HG02938 (cell line): ENCODE measurements around the gene CSKMT.
"Not testable (repeated sequence)": the region's sequence is repeated elsewhere in the genome, so short reads cannot be mapped to it uniquely, and the experiment has no call there.

Experiments
- ATAC-seq: cut with Tn5 transposase; IDR thresholded peaks from one replicate; pipeline ENCODE4 v1.9.1; 2021; ENCODE audit warnings: mild to moderate bottlenecking, moderate library complexity; ENCODE audit not compliant: unreplicated experiment

The CSKMT gene

GRCh38 chr11:62654297-62654696 lies 10.8 kb upstream of the CSKMT start:
- no peak for ATAC-seq

- no peak for ATAC-seq
These were observed 8.2 kb upstream of the CSKMT start for GRCh38 chr11:62656796-62657429.

GRCh38 chr11:62664405-62665074 lies 572 bp upstream of the CSKMT start:
- ATAC-seq = peak; percentile 33

- peak; percentile 16 for ATAC-seq
These were observed 617 bp downstream of the CSKMT start for GRCh38 chr11:62665599-62666258.

- no peak for ATAC-seq
These were observed 1.3 kb downstream of the CSKMT start for GRCh38 chr11:62666259-62666926.

GRCh38 chr11:62667460-62667859 lies 2.3 kb downstream of the CSKMT start:
- no peak for ATAC-seq

GRCh38 chr11:62669420-62670161 lies 4.5 kb downstream of the CSKMT start:
- no peak for ATAC-seq

GRCh38 chr11:62671236-62671607 lies 6.1 kb downstream of the CSKMT start:
- ATAC-seq = no peak

- ATAC-seq = peak; percentile 60
These were observed 6.7 kb downstream of the CSKMT start, which contains the start of the genes LBHD1 and UQCC3 for GRCh38 chr11:62671608-62672389. TSS of gene LBHD1 (minus strand) at chr11:62672267. CDS start at chr11:62670031, 2,236 bp downstream. TSS of gene UQCC3 (plus strand) at chr11:62671673. CDS start at chr11:62671746, 73 bp downstream.

GRCh38 chr11:62673196-62673525 lies 8.0 kb downstream of the CSKMT start:
- ATAC-seq = no peak

GRCh38 chr11:62675415-62675814 lies 10.3 kb downstream of the CSKMT start:
- ATAC-seq = not testable (repeated sequence)

GRCh38 chr11:62676698-62677097 lies 11.6 kb downstream of the CSKMT start:
- ATAC-seq = no peak

GRCh38 chr11:62677156-62677555 lies 12.0 kb downstream of the CSKMT start:
- no peak for ATAC-seq

GRCh38 chr11:62677714-62678113 lies 12.6 kb downstream of the CSKMT start:
- ATAC-seq = no peak

- ATAC-seq = no peak
These were observed 13.3 kb downstream of the CSKMT start for GRCh38 chr11:62678433-62678769.

GRCh38 chr11:62678770-62679696 lies 13.9 kb downstream of the CSKMT start, which contains the start of gene UBXN1:
TSS of gene UBXN1 (minus strand) at chr11:62679073. CDS start at chr11:62678923, 150 bp downstream.
- peak; percentile 77 for ATAC-seq

- ATAC-seq = peak; percentile 46
These were observed 15.7 kb downstream of the CSKMT start for GRCh38 chr11:62680825-62681240.

- ATAC-seq = no peak
These were observed 17.4 kb downstream of the CSKMT start for GRCh38 chr11:62682518-62682917.
